ENCODE results near the gene CBLB. TPM values are rescaled to one million over a fixed set of nuclear protein-coding genes. Genes with fewer than 3 reads are reported as not detected.

Gene CBLB
- total RNA-seq, 1 experiment from 2014 or later, result 34.3 TPM

DNA sequence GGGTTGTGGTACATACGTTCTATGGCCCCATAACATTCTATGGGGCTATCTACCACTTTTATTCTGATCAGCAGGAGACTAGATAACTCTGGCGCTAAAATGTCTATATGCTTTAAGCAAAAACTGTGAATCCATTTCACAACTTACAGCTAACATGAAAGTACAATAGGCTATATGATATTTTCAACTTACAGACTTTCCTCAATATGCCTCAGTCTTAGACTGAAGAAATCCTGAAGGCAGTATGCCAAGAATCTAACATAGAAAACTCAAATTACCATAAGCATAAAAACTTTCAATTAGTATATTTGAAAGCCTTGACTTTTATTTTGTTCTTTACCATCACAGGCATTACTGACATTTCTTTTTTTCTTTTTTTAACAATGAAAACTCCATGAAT is 81.4 kb downstream of the CBLB start:
- ChIA-PET CTCF (no interaction called here), POLR2A (no interaction called here)
- no peaks in the 10 kb centered on the region for H3K27me3 ChIP-seq (replicated peaks; ENCODE audit: control insufficient read depth, insufficient read depth, low read length)
- no peaks in the 10 kb centered on the region for H3K36me3 Mint-ChIP-seq (ENCODE audit: insufficient read depth, unreplicated experiment)
- DNase-seq, result no peak
- no peaks in the 10 kb centered on the region for H3K9me3 ChIP-seq
- TF ChIP-seq, protein P1, sequence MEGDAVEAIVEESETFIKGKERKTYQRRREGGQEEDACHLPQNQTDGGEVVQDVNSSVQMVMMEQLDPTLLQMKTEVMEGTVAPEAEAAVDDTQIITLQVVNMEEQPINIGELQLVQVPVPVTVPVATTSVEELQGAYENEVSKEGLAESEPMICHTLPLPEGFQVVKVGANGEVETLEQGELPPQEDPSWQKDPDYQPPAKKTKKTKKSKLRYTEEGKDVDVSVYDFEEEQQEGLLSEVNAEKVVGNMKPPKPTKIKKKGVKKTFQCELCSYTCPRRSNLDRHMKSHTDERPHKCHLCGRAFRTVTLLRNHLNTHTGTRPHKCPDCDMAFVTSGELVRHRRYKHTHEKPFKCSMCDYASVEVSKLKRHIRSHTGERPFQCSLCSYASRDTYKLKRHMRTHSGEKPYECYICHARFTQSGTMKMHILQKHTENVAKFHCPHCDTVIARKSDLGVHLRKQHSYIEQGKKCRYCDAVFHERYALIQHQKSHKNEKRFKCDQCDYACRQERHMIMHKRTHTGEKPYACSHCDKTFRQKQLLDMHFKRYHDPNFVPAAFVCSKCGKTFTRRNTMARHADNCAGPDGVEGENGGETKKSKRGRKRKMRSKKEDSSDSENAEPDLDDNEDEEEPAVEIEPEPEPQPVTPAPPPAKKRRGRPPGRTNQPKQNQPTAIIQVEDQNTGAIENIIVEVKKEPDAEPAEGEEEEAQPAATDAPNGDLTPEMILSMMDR (IDR thresholded peaks at IDR 0.05; ENCODE audit: insufficient read depth in 1 of 2, low read depth in 1 of 2, low read length in 1 of 2, severe bottlenecking in 1 of 2, unreplicated experiment in 1 of 2), result no peak
- H3K9me3 Mint-ChIP-seq (ENCODE audit: unreplicated experiment), result no peaks in the 10 kb centered on the region
- BruUV-seq (replicated peaks), result no TSS peak
- H3K4me3 ChIP-seq (ENCODE audit: low read depth, low read length), result no peak overlapping the region
- no peaks in the 10 kb centered on the region for H3K27me3 Mint-ChIP-seq (ENCODE audit: insufficient read depth, unreplicated experiment)
- no peak overlapping the region for H3K4me3 Mint-ChIP-seq (ENCODE audit: unreplicated experiment)
- H3K4me1 Mint-ChIP-seq (ENCODE audit: low read depth, unreplicated experiment), result peaks cover 4% of the 10 kb centered on the region
- no peaks in the 10 kb centered on the region for H3K36me3 ChIP-seq (ENCODE audit: control insufficient read depth, insufficient read depth, low read length)
- H3K27ac Mint-ChIP-seq (ENCODE audit: unreplicated experiment), result no peak overlapping the region
- intact Hi-C loops (cut with micrococcal nuclease; ENCODE audit: unreplicated experiment), result no loop called here
- H3K4me1 ChIP-seq, result no peaks in the 10 kb centered on the region

DNA sequence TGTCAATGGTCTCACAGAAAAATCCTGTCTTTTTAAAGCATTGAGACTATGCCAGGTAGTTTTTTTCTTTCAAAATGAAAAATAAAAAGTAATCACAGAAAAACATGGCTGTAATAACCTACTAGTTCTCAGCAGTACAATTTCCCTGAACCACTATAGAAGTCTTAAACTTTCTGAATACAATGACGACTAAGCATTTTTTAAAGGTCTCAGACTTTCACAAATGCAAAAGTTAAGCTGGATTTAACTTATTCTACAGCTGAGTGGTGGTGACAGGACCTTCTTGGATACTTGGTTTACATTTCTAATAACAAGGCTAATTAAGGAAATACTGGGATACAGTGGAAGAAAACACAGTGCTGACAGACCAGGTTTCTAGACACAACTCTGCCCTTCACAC is 81.8 kb downstream of the CBLB start:
- no TSS peak for BruUV-seq (replicated peaks)
- ChIA-PET CTCF (no interaction called here), POLR2A (no interaction called here)

DNA sequence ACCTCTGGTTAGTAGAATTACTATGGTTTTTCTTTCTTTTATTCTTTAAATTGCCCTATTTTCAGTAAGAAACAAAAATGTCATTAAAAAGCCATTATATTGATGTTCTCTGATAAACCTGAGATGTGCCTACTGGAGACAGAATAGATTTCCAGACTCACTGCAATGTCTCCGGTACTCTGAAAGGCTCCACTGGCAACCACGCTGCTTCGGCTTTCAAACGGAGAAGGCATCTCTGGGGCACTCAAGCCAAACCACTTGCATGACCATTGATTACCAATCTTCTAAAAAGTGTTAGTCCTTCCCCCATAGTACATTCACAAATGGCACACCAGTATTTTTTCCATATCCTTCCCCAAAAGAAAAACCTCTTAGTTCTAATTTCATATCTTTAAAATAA is 82.6 kb downstream of the CBLB start:
- intact Hi-C loops (cut with micrococcal nuclease; ENCODE audit: unreplicated experiment), result no loop called here
- Histone ChIP-seq H3K4me3 (ENCODE audit: low read depth, low read length) (no peak overlapping the region), H3K27me3 (replicated peaks; ENCODE audit: control insufficient read depth, insufficient read depth, low read length) (no peaks in the 10 kb centered on the region), H3K9me3 (no peaks in the 10 kb centered on the region), H3K4me1 (no peaks in the 10 kb centered on the region), H3K36me3 (ENCODE audit: control insufficient read depth, insufficient read depth, low read length) (no peaks in the 10 kb centered on the region)
- Mint-ChIP-seq H3K4me1 (ENCODE audit: low read depth, unreplicated experiment) (no peaks in the 10 kb centered on the region), H3K4me3 (ENCODE audit: unreplicated experiment) (no peak overlapping the region), H3K9me3 (ENCODE audit: unreplicated experiment) (no peaks in the 10 kb centered on the region), H3K27ac (ENCODE audit: unreplicated experiment) (no peak overlapping the region), H3K36me3 (ENCODE audit: insufficient read depth, unreplicated experiment) (no peaks in the 10 kb centered on the region), H3K27me3 (ENCODE audit: insufficient read depth, unreplicated experiment) (no peaks in the 10 kb centered on the region)
- TF ChIP-seq, protein P1 (IDR thresholded peaks at IDR 0.05; ENCODE audit: insufficient read depth in 1 of 2, low read depth in 1 of 2, low read length in 1 of 2, severe bottlenecking in 1 of 2, unreplicated experiment in 1 of 2), result no peak
- CTCF ChIA-PET, result no interaction called here
- POLR2A ChIA-PET, result no interaction called here
- no peak for DNase-seq
- BruUV-seq (replicated peaks), result no TSS peak

More for the DNA sequence above, 81.8 kb downstream of the CBLB start:
- Mint-ChIP-seq H3K36me3 (ENCODE audit: insufficient read depth, unreplicated experiment) (no peaks in the 10 kb centered on the region), H3K9me3 (ENCODE audit: unreplicated experiment) (no peaks in the 10 kb centered on the region), H3K4me3 (ENCODE audit: unreplicated experiment) (no peak overlapping the region), H3K4me1 (ENCODE audit: low read depth, unreplicated experiment) (no peaks in the 10 kb centered on the region), H3K27me3 (ENCODE audit: insufficient read depth, unreplicated experiment) (no peaks in the 10 kb centered on the region), H3K27ac (ENCODE audit: unreplicated experiment) (no peak overlapping the region)
- no peak for DNase-seq
- no peaks in the 10 kb centered on the region for H3K36me3 ChIP-seq (ENCODE audit: control insufficient read depth, insufficient read depth, low read length)
- no peaks in the 10 kb centered on the region for H3K4me1 ChIP-seq
- no peaks in the 10 kb centered on the region for H3K9me3 ChIP-seq
- H3K4me3 ChIP-seq (ENCODE audit: low read depth, low read length), result no peak overlapping the region
- TF ChIP-seq, protein P1 (IDR thresholded peaks at IDR 0.05; ENCODE audit: insufficient read depth in 1 of 2, low read depth in 1 of 2, low read length in 1 of 2, severe bottlenecking in 1 of 2, unreplicated experiment in 1 of 2), result no peak
- intact Hi-C loops (cut with micrococcal nuclease; ENCODE audit: unreplicated experiment), result no loop called here
- no peaks in the 10 kb centered on the region for H3K27me3 ChIP-seq (replicated peaks; ENCODE audit: control insufficient read depth, insufficient read depth, low read length)

All from Caco-2 (cell line).